ENCODE results near the gene TBC1D5. TPM values are rescaled to one million over a fixed set of nuclear protein-coding genes. Genes with fewer than 3 reads are reported as not detected.
A peak's percentile ranks its signal among the peaks of the same experiment; 100 is the strongest.
"Not testable (repeated sequence)": the region's sequence is repeated elsewhere in the genome, so short reads cannot be mapped to it uniquely, and the experiment has no call there.

Gene TBC1D5
- total RNA-seq = 74.6 TPM
- long read RNA-seq, partial matches to known transcripts = 31 of 64 reads
- long read RNA-seq, other reads (novel, unspliced or antisense) = 33 of 64 reads

DNA sequence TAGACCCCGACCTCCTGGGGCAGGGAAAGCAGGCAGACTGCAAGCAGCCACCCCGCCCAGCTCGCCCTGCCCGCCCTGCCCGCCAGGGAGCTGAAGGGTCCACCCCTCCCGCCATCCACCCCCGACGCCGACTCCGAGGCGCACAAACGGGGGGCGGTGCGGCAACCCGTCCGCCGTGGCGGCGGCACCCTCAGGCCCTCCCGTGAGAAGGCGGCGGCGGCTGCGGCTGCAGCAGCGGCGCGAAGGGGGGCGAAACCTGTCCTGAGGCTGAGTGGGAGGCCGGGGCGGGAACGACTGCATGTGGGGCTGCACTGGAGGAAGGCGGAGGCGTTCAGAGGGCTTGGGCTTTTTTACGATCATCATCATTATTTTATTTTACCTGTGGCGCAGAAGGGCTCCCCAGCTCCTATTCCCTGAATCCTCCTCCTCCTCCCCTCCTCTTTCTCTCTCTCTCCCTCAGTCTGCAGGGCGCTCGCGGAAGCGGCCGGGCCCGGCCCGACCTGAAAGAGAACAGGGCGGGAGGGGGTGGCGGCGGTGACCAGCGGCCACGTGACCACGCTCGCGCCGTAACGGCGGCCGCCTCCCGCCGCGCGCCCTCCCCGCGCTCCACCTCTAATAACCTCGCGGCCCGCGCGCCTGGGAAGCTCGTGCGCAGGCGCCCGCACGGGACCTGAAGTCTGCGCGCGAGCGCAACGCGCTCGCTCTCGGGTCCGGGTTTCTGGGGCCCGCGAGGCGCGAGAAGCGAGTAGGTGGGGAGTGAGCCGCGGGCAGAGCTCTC lies at the start of gene TBC1D5:
TSS of gene TBC1D5 (minus strand) at position 530 of the 778 bp plus-strand sequence. CDS start 234,061 bp downstream, outside the sequence.
- intact Hi-C loops (cut with DNase I) = no loop called here
- no peaks in the 10 kb centered on the region for H3K27me3 ChIP-seq
- peak within 1 kb of the TSS; percentile 94 for H3K4me3 ChIP-seq
- peaks cover 31% of the 10 kb centered on the region for H3K4me1 ChIP-seq
- H3K9me3 ChIP-seq = no peaks in the 10 kb centered on the region
- TF ChIP-seq, protein P1, sequence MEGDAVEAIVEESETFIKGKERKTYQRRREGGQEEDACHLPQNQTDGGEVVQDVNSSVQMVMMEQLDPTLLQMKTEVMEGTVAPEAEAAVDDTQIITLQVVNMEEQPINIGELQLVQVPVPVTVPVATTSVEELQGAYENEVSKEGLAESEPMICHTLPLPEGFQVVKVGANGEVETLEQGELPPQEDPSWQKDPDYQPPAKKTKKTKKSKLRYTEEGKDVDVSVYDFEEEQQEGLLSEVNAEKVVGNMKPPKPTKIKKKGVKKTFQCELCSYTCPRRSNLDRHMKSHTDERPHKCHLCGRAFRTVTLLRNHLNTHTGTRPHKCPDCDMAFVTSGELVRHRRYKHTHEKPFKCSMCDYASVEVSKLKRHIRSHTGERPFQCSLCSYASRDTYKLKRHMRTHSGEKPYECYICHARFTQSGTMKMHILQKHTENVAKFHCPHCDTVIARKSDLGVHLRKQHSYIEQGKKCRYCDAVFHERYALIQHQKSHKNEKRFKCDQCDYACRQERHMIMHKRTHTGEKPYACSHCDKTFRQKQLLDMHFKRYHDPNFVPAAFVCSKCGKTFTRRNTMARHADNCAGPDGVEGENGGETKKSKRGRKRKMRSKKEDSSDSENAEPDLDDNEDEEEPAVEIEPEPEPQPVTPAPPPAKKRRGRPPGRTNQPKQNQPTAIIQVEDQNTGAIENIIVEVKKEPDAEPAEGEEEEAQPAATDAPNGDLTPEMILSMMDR (IDR thresholded peaks at IDR 0.05) = no peak
- peak within 1 kb of the TSS; percentile 98 for H3K27ac ChIP-seq
- no peaks in the 10 kb centered on the region for H3K36me3 ChIP-seq
- DNase-seq = peak; percentile 99
- ATAC-seq = peak; percentile 95

- Histone ChIP-seq H3K4me1 (no peaks in the 10 kb centered on the region), H3K27ac (no peak overlapping the region), H3K36me3 (no peaks in the 10 kb centered on the region), H3K4me3 (no peak overlapping the region), H3K9me3 (no peaks in the 10 kb centered on the region), H3K27me3 (no peaks in the 10 kb centered on the region)
- intact Hi-C loops (cut with DNase I) = no loop called here
- no peak for DNase-seq
- TF ChIP-seq, protein P1 (IDR thresholded peaks at IDR 0.05) = no peak
- no peak for ATAC-seq
These were observed 41.0 kb upstream of the TBC1D5 start for GRCh38 chr3:17783426-17783825.

GRCh38 chr3:17782751-17783150 lies 40.3 kb upstream of the TBC1D5 start:
- intact Hi-C loops (cut with DNase I) = no loop called here
- no peaks in the 10 kb centered on the region for H3K36me3 ChIP-seq
- TF ChIP-seq, protein P1 (IDR thresholded peaks at IDR 0.05) = no peak
- no peaks in the 10 kb centered on the region for H3K4me1 ChIP-seq
- no peak for DNase-seq
- no peak overlapping the region for H3K27ac ChIP-seq
- no peaks in the 10 kb centered on the region for H3K9me3 ChIP-seq
- no peaks in the 10 kb centered on the region for H3K27me3 ChIP-seq
- H3K4me3 ChIP-seq = no peak overlapping the region
- no peak for ATAC-seq

DNA sequence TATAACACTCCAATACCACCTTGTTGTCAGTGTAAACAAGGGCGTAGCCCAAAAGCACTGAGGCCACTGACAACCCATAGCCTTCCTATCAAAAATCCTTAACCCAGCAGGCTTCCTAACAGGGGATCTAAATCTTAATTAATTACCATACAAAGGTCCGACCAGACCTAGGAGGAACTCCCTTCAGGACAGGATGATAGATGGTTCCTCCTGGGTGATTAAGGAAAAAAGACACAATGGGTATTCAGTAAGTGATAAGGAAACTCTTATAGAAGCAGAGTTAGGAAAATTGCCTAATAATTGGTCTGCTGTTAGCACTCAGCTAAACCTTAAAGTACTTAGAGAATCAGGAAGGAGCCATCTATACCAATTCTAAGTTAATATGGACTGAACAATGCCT lies 37.9 kb upstream of the TBC1D5 start:
- not testable (repeated sequence) for ATAC-seq, H3K27me3 ChIP-seq

GRCh38 chr3:17779304-17780250 lies 37.1 kb upstream of the TBC1D5 start:
- H3K4me3 ChIP-seq; H3K36me3 ChIP-seq; H3K27me3 ChIP-seq; DNase-seq; H3K27ac ChIP-seq; H3K4me1 ChIP-seq; intact Hi-C loops (cut with DNase I); H3K9me3 ChIP-seq; ATAC-seq: not testable (repeated sequence)

More for the DNA sequence above, 37.9 kb upstream of the TBC1D5 start:
- H3K9me3 ChIP-seq; DNase-seq; H3K4me1 ChIP-seq; H3K27ac ChIP-seq; H3K4me3 ChIP-seq; H3K36me3 ChIP-seq; intact Hi-C loops (cut with DNase I): not testable (repeated sequence)

DNA sequence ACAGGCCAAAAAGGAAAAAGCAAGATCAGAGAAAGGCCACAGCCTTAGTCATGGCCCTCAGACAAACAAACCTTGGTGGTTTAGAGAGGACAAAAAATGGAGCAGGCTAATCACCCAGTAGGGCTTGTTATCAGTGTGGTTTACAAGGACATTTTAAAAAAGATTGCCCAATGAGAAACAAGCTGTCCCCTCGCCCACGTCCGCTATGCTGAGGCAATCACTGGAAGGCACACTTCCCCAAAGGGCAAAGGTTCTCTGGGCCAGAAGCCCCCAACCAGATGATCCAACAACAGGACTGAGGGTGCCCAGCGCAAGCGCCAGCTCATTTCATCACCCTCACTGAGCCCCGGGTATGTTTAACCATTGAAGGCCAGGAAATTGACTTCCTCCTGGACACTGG lies 34.9 kb upstream of the TBC1D5 start:
- H3K4me3 ChIP-seq; H3K9me3 ChIP-seq; ATAC-seq; intact Hi-C loops (cut with DNase I); H3K4me1 ChIP-seq; H3K27ac ChIP-seq; H3K27me3 ChIP-seq; H3K36me3 ChIP-seq: not testable (repeated sequence)
- peak; percentile 76 for DNase-seq

DNA sequence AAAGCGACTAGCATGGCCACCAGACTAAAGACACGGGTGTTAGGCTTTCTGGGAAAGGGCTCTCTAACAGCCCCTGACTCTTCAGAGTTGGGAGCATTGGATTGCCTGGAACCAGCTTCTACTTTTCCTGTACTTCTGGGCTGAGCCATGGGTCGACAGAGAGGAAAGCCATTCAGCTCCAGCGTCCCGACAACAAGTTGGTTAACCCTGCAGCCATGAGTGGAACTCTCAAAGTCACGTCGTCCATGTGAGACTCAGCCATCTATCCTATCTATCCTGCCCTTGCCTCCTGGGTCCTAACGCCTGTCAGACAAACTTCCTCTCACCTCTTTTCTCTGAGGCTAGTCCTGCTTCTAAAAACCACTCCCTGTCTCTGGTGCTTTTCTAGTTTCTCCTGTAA lies 32.6 kb upstream of the TBC1D5 start:
- Histone ChIP-seq H3K27ac (no peak overlapping the region), H3K36me3 (no peaks in the 10 kb centered on the region), H3K4me1 (no peaks in the 10 kb centered on the region), H3K9me3 (no peaks in the 10 kb centered on the region), H3K4me3 (no peak overlapping the region), H3K27me3 (no peaks in the 10 kb centered on the region)
- intact Hi-C loops (cut with DNase I) = no loop called here
- ATAC-seq (no peak), DNase-seq (no peak)
- TF ChIP-seq, protein P1 (IDR thresholded peaks at IDR 0.05) = no peak

DNA sequence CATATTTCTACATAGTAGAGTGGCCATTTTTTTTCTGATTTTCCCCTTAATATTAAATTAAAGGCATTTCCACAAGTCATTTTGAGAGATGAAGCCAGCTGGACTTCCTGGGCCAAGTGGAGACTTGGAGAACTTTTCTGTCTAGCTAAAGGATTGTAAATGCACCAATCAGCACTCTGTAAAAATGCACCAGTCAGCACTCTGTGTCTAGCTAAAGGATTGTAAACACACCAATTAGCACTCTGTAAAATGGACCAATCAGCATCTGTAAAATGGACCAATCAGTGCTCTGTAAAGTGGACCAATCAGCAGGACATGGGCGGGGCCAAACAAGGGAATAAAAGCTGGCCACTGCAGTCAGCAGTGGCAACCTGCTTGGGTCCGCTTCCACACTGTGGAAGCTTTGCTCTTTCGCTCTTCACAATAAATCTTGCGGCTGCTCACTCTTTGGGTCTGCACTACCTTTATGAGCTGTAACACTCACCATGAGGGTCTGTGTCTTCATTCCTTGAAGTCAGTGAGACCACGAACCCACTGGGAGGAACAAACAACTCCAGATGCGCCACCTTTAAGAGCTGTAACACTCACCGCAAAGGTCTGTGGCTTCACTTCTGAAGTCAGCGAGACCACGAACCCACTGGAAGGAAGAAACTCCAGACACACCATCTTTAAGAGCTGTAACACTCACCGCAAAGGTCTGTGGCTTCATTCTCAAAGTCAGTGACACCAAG lies 31.9 kb upstream of the TBC1D5 start:
- DNase-seq; ATAC-seq; H3K9me3 ChIP-seq; intact Hi-C loops (cut with DNase I); H3K27ac ChIP-seq; H3K27me3 ChIP-seq; H3K36me3 ChIP-seq; H3K4me3 ChIP-seq; H3K4me1 ChIP-seq: not testable (repeated sequence)
